HG03108 (cell line): ENCODE results near the gene SGK2.
A peak's percentile ranks its signal among the peaks of the same experiment; 100 is the strongest.
"Not testable (repeated sequence)": the region's sequence is repeated elsewhere in the genome, so short reads cannot be mapped to it uniquely, and the experiment has no call there.

Source experiments
- ATAC-seq: cut with Tn5 transposase; IDR thresholded peaks from one replicate; pipeline ENCODE4 v1.9.1; 2021; ENCODE audit warnings: moderate library complexity; ENCODE audit not compliant: unreplicated experiment

The SGK2 gene

DNA sequence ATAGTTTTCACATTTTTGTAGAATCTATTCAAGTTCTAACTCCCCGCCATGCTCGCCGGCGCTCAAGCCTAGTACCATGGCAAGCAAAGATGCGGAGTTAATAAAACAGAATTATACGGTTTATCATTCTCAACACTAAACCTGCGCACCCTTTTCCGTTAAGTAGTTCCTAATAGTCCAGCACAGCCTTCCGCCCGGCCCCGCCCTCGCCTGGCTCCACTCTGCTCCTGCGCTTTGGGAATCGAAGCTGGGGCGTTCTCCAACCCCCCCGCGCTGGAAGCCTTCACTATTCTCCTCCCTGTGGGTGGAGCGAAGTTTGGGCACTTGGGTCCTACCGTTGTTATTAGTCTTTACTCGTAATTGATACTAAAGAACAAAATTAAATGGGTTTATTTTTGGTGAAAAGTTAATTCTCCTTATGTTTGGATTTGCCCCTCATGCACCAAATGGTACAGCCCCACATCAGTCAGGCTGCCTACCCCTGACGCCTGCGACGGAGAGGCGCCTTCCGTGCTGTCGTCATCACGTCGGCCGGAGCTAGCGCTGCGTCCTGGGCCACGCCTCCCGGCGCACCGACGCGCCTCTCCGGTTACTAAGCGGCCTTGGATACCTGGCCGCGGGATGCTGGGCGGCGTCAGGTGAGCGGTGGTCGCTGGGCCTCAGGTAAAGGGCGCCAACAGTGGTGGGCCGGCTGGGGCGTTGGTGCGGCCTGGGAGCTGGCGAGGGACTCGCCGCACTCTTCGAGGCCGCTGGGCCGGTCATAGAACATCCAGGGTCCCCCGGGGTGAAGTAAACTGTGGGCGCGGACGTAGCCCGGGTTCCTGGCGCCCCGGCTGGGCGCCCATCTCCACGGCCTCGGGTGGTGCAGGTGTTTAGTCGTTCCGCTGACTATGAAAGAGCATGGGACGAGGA is 31.8 kb downstream of the SGK2 start, which contains the start of gene IFT52:
IFT52 (plus strand) TSS at position 546 of the 912 bp plus-strand sequence. CDS start 3,762 bp downstream, outside the sequence.
- ATAC-seq, result peak; percentile 97

DNA sequence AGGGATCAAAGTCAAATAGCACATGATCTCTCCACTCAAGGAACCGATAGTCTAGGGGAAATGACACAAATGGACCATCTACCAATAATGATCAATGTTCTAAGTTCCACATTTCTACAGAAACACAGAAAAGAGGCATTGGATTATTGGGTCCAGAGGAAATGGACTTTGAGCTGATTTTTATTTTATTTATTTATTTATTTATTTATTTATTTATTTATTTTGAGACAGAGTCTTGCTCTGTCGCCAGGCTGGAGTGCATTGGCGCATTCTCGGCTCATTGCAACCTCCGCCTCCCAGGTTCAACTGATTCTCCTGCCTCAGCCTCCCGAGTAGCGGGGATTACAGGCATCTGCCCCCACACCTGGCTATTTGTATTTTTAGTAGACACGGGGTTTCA is 43.1 kb downstream of the SGK2 start:
- ATAC-seq, result not testable (repeated sequence)

DNA sequence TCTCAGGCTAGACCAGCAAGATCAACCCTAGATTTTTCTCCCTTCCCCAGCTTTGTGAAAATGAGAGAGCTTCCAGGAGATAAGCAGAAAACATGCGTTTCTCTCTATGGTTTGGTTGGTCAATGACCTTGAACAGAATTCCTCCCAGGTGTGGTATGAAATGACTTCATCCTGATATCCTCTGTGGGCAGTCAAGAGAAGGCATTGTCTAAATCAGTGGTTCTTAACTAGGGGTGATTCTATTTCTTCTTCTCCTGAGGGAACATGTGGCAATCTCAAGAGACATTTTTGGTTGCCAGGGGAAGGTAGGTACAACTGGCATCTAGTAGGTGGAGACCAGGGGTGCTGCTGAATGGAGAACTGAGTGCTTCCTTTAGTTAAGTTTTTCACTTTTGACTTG is 44.3 kb downstream of the SGK2 start:
- no peak for ATAC-seq

DNA sequence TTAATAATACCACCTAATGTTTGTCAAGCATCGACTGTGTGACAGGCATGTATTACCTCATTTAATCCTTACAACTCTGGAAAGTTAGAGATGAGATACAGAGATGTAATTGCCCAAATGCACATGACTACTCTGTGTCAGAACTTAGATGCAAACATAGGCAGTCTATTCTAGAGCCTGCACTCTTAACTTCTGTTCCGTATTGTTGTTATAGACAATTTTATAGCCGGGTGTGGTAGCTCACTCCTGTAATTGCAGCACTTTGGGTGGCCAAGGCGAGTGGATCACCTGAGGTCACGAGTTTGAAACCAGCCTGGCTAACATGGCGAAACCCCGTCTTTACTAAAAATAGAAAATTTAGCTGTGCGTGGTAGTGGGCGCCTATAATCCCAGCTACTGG is 46.9 kb downstream of the SGK2 start:
- no peak for ATAC-seq

DNA sequence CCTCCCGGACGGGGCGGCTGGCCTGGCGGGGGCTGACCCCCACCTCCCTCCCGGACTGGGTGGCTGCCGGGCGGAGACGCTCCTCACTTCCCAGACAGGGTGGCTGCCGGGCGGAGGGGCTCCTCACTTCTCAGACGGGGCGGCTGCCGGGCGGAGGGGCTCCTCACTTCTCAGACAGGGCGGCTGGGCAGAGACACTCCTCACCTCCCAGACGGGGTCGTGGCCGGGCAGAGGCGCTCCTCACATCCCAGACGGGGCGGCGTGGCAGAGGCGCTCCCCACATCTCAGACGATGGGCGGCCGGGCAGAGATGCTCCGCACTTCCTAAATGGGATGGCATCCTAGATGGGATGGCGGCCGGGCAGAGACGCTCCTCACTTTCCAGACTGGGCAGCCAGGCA is 48.5 kb downstream of the SGK2 start:
- ATAC-seq, result not testable (repeated sequence)

DNA sequence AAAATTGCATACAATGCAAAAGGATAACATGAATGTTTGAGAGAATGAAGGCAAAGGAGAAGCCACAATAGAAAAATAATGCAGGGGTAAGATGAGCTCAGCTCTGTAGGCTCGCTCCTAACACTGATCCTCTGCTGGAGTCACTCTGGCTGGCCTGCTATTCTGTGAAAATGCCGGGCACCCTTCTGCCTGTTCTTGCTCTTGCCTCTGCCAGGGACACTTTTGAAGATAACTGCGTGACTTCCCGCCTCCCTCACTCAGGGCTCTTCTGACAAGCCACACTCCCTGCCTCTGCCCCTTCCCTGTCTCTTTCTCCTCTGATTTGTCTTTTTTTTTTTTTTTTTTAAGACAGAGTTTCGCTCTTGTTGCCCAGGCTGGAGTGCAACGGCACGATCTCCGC is 72.8 kb downstream of the SGK2 start:
- ATAC-seq, result no peak
